GM10248 (cell line): ENCODE results near the gene NEK9.

Experiments used
- CTCF ChIA-PET: fragments of 300-600 bp; sonication (Branson Sonifier 250); formaldehyde crosslinking; extraction: SDS; loops from one replicate; lab custom pipeline; 2021; ENCODE audit warnings: antibody characterized with exemption; lab: Yijun Ruan, JAX
- POLR2A ChIA-PET: fragments of 350-650 bp; sonication (Branson Sonifier 250); formaldehyde crosslinking; extraction: SDS; loops from one replicate; lab custom pipeline; 2020; ENCODE audit warnings: antibody characterized with exemption; lab: Yijun Ruan, JAX
- DNase-seq: peaks from one replicate; pipeline ENCODE4 v3.0.0; 2012; ENCODE audit errors: extremely low spot score
- TF ChIP-seq, protein P1 (sequence below): IDR thresholded peaks from 2 replicates; pipeline ENCODE4 v1.5.1; 2012; ENCODE audit warnings: mild to moderate bottlenecking, low read depth; ENCODE audit errors: extremely low read depth, missing control alignments, control extremely low read depth

The NEK9 gene

DNA sequence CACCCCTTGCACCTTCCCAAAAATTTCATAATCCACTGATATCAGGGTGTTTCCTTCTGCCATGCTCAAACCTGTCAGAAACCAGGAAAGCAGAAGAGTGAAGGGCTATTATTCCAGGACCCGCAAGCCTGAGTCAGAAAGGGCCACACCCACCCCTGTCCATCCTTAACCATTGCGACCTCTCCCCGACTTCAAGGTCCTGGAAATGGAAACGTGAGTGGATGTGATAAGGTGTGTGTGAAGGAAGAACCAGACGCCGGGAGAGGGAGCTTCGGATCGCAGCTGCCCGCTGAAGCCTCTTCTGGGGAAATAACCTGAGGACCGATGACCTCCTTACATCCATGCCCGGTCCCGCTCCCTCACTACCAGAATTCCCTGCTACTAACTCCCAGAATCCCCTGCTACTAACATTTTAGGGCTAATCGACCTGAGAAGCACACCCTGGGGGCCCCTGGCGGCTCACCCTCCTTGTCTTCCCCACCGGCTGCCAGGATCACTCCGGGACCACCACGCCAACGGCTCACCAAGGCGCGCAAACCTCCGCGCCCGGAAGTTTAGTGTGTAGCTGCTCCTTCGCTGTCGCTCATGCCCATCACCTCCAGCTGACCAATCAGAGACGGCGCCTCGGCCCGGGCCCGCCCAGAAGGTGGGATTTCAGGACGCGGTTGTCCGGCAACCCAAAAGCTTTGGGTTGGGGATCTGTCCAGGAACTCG, 63.2 kb downstream of the NEK9 start, which contains the start of gene ACYP1:
ACYP1 (minus strand) TSS at position 534 of the 714 bp plus-strand sequence; CDS start at position 63, 471 bp downstream.
- DNase-seq = peak; percentile 96
- CTCF ChIA-PET = interaction anchor here (0.9 to 5.2 kb wide), 8 partner anchors 10 to 241 kb away, joined by 3 to 27 read pairs (median 7); no protein-coding TSS in a partner anchor
- POLR2A ChIA-PET = interaction anchor here (0.6 kb wide), 1 partner anchor 12 kb away, joined by 3 read pairs; no protein-coding TSS in a partner anchor
- TF ChIP-seq, protein P1, sequence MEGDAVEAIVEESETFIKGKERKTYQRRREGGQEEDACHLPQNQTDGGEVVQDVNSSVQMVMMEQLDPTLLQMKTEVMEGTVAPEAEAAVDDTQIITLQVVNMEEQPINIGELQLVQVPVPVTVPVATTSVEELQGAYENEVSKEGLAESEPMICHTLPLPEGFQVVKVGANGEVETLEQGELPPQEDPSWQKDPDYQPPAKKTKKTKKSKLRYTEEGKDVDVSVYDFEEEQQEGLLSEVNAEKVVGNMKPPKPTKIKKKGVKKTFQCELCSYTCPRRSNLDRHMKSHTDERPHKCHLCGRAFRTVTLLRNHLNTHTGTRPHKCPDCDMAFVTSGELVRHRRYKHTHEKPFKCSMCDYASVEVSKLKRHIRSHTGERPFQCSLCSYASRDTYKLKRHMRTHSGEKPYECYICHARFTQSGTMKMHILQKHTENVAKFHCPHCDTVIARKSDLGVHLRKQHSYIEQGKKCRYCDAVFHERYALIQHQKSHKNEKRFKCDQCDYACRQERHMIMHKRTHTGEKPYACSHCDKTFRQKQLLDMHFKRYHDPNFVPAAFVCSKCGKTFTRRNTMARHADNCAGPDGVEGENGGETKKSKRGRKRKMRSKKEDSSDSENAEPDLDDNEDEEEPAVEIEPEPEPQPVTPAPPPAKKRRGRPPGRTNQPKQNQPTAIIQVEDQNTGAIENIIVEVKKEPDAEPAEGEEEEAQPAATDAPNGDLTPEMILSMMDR = no peak

DNA sequence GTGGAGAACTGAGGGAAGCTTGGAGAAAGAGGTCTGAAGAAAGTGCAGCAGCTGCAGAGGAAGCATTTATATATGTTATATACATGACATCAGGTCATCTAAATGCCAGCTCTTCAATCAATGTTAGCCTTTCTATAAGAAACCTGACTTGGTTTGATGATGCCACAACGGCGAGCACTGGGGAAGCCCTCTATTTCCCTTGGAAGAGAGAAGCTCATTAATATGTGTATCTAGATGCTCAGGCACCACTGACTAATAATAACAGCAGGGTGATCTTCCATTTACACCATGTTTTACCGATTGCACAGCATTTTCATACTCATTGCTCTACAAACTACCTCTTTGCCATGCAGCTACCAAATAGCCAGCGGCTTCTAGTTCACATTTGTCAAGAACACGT, 63.8 kb downstream of the NEK9 start:
- POLR2A ChIA-PET = no interaction called here
- no peak for DNase-seq
- CTCF ChIA-PET = interaction anchor here (1.0 to 5.2 kb wide), 6 partner anchors 11 to 241 kb away, joined by 3 to 27 read pairs (median 6); no protein-coding TSS in a partner anchor
- TF ChIP-seq, protein P1 = no peak

DNA sequence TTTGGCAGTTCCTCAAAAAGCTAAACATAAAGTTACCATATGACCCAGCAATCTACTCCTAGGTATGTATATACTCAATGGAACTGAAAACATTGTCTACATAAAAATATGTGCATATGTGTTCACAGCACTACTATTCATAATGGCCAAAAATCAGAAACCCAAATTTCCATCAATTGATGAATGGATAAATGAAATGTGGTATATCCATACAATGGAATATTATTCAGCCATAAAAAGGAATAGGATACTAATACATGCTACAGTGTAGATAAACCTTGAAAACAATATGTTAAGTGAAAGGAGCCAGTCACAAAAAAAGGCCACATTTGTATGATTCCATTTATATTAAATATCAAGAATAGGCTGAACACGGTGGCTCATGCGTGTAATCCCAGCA, 66.4 kb downstream of the NEK9 start:
- TF ChIP-seq, protein P1 = no peak
- DNase-seq = no peak
- ChIA-PET CTCF (interaction anchor here (1.0 kb wide), 1 partner anchor 28 kb away, joined by 3 read pairs; no protein-coding TSS in a partner anchor), POLR2A (no interaction called here)

- no peak for DNase-seq
- TF ChIP-seq, protein P1 = no peak
- ChIA-PET CTCF (interaction anchor here (1.0 kb wide), 1 partner anchor 29 kb away, joined by 3 read pairs; no protein-coding TSS in a partner anchor), POLR2A (no interaction called here)
These were observed 67.2 kb downstream of the NEK9 start for GRCh38 chr14:75059642-75060041.

DNA sequence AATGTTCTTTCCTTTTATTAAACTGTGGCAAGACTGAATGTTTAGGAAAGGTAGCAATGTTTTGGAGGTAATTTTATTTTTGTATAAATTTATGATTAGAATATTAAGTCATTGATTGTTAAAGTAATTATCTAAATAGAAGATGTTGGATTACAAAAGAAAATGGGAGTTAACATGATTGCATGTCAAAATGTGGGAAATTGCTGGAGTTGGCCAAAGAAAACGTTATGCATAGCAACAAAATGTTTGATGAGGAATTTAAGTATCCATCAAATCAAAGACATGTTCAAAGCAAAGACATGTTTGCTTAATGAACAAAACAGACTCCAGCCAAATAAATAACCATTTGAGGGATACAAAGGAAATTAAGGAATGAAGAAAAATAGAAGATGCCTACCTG, 72.4 kb downstream of the NEK9 start:
- no peak for DNase-seq
- TF ChIP-seq, protein P1 = no peak
- ChIA-PET CTCF (no interaction called here), POLR2A (no interaction called here)

DNA sequence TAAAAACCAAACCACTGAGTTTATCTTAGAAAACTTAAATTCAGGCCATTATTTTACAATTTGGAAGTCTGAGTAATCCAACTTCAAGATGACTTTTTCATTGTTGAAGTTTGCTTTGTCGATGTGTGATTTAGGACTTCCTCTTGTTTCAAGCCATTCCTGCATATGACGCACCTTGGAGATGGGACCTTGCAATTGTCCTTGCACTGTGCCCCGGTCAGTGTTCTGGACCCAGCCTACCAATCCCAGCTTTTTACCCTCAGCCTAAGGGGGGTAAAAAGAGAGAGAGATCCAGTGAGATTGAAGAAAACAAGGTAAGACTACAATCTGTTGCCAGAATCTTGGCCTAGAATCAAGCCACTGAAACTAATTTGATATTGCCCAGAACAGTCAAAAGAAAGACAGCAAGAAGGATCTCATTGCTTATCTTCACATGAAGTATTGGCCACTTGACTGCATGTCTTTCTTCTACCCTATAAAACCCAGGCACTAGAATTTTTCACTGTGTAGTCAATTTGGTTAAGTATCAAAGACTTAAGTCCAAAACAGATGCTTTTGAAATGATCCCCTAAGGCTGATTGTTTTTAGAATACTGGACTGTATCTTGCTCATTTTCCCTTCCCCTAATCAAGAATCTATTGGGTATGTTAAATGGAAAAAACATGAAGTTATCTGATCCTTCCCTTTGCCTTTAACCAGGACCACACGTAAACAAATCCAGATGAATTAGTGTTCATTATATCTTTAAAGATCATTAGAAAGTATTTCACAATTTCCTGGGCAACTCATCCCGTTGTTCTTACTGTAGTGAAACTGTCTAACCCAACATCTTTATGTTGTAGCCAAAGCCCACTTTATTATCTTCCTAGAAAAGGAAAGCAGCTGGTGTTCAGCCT, 73.2 kb downstream of the NEK9 start:
- ChIA-PET POLR2A (no interaction called here), CTCF (interaction anchor here (1.7 to 2.3 kb wide), 2 partner anchors 10 to 108 kb away, joined by 3 to 5 read pairs; partner anchors contain the start of gene ACYP1)
- TF ChIP-seq, protein P1 = no peak
- DNase-seq = no peak
